Thoracic aorta (tissue), 2 donors: ENCODE data around the gene ACKR2. TPM values are rescaled to one million over a fixed set of nuclear protein-coding genes. Genes with fewer than 3 reads are reported as not detected.

Experiments
- ATAC-seq: fragments of 150-250 bp; one replicate; pipeline ENCODE4 v1.8.0; 2017; ENCODE audit warnings: low read depth; ENCODE audit not compliant: insufficient number of reproducible peaks, low FRiP score
- DNase-seq: peaks from one replicate; pipeline ENCODE4 v3.0.0-alpha.2; 2020; ENCODE audit warnings: low spot score
- H3K27ac ChIP-seq, 2 donors: fragments of 200-600 bp; sonication (generic); 1 replicate in 1 of 2; 2 replicates in 1 of 2; pipeline ENCODE4 v1.5.1; 2016; ENCODE audit warnings: mild to moderate bottlenecking in 2 of 2, moderate library complexity in 2 of 2
- H3K27me3 ChIP-seq: fragments of 200-600 bp; sonication (generic); replicated peaks from 2 replicates; pipeline ENCODE4 v1.6.0; 2016; ENCODE audit warnings: mild to moderate bottlenecking; ENCODE audit not compliant: insufficient read depth
- H3K36me3 ChIP-seq: fragments of 200-600 bp; sonication (generic); one replicate; pipeline ENCODE4 v1.5.1; 2016
- H3K4me1 ChIP-seq, 2 donors: fragments of 200-600 bp; sonication (generic); 1 replicate in 1 of 2; 2 replicates in 1 of 2; pipeline versions ENCODE4 v1.5.1 to v1.6.0; 2016; ENCODE audit warnings: low read depth in 2 of 2, mild to moderate bottlenecking in 1 of 2; ENCODE audit not compliant: control insufficient read depth in 1 of 2
- H3K4me3 ChIP-seq: fragments of 200-600 bp; sonication (generic); 2 replicates; pipeline ENCODE4 v1.5.1; 2016; ENCODE audit warnings: mild to moderate bottlenecking
- H3K9me3 ChIP-seq: fragments of 200-600 bp; sonication (generic); 2 replicates; pipeline ENCODE4 v1.5.1; 2016
- CTCF ChIP-seq: fragments of 200-600 bp; sonication (generic); IDR thresholded peaks from one replicate; pipeline ENCODE4 v1.5.1; 2019; ENCODE audit warnings: antibody characterized with exemption
- total RNA-seq, 2 donors: library from RNA; depleted of rRNA; stranded (reverse); fragments of >200 nt; gene quantifications; one replicate each; pipeline versions ENCODE4 v1.1.0 to v1.2.3, GENCODE V29; 2016

ACKR2 gene
- total RNA-seq, 2 donors from 2014 or later: 10.0 to 11.9 TPM

- Histone ChIP-seq H3K27me3 (no peaks in the 10 kb centered on the region), H3K27ac (no peak overlapping the region), H3K9me3 (no peaks in the 10 kb centered on the region), H3K4me3 (no peak overlapping the region), H3K4me1 (peaks cover 0 to 11% of the 10 kb centered on the region in 2 donors), H3K36me3 (no peaks in the 10 kb centered on the region)
- no peak for ATAC-seq
- DNase-seq: no peak
- no peak for TF ChIP-seq CTCF
Observed at GRCh38 chr3:42815826-42816225, 6.6 kb downstream of the ACKR2 start.

- H3K4me3 ChIP-seq: no peak overlapping the region
- no peak for TF ChIP-seq CTCF
- no peak overlapping the region for H3K27ac ChIP-seq
- ATAC-seq: no peak
- H3K9me3 ChIP-seq: no peaks in the 10 kb centered on the region
- no peaks in the 10 kb centered on the region for H3K36me3 ChIP-seq
- no peaks in the 10 kb centered on the region for H3K27me3 ChIP-seq
- H3K4me1 ChIP-seq: peaks cover 0 to 11% of the 10 kb centered on the region in 2 donors
- DNase-seq: no peak
Observed at GRCh38 chr3:42819351-42819965, 10.2 kb downstream of the ACKR2 start.

- no peak for DNase-seq
- H3K4me3 ChIP-seq: no peak overlapping the region
- ATAC-seq: no peak
- no peak for TF ChIP-seq CTCF
- no peaks in the 10 kb centered on the region for H3K9me3 ChIP-seq
- no peaks in the 10 kb centered on the region for H3K27me3 ChIP-seq
- H3K27ac ChIP-seq: no peak overlapping the region
- H3K36me3 ChIP-seq: no peaks in the 10 kb centered on the region
- H3K4me1 ChIP-seq: peaks cover 0 to 11% of the 10 kb centered on the region in 2 donors
Observed at GRCh38 chr3:42820746-42821051, 11.5 kb downstream of the ACKR2 start.

- ATAC-seq (no peak), DNase-seq (no peak)
- Histone ChIP-seq H3K36me3 (no peaks in the 10 kb centered on the region), H3K27ac (no peak overlapping the region), H3K4me1 (peaks cover 0 to 11% of the 10 kb centered on the region in 2 donors), H3K9me3 (no peaks in the 10 kb centered on the region), H3K4me3 (no peak overlapping the region), H3K27me3 (no peaks in the 10 kb centered on the region)
- no peak for TF ChIP-seq CTCF
Observed at GRCh38 chr3:42822828-42823227, 13.6 kb downstream of the ACKR2 start.

GRCh38 chr3:42823351-42823750 is 14.1 kb downstream of the ACKR2 start:
- no peak for DNase-seq
- no peak overlapping the region for H3K27ac ChIP-seq

More at GRCh38 chr3:42823351-42823750, 14.1 kb downstream of the ACKR2 start:
- Histone ChIP-seq H3K9me3 (no peaks in the 10 kb centered on the region), H3K4me1 (peaks cover 0 to 11% of the 10 kb centered on the region in 2 donors), H3K36me3 (no peaks in the 10 kb centered on the region), H3K4me3 (no peak overlapping the region), H3K27me3 (no peaks in the 10 kb centered on the region)
- no peak for TF ChIP-seq CTCF
- no peak for ATAC-seq
